K562 (cell line): ENCODE measurements around the gene LNX2. TPM values are rescaled to one million over a fixed set of nuclear protein-coding genes. Genes with fewer than 3 reads are reported as not detected.

Source experiments
- ATAC-seq: fragments of 200-7000 bp; cut with Tn5 transposase; 3 replicates; pipeline ENCODE4 v1.9.1; 2020; ENCODE audit warnings: moderate library complexity
- BruUV-seq: library from RNA; stranded (reverse); fragments of 400-500 nt; replicated peaks from 2 replicates; lab custom pipeline; 2021; lab: Mats Ljungman, UMichigan
- CTCF ChIA-PET: fragments of 300-600 bp; formaldehyde crosslinking; extraction: SDS; loops from one replicate; lab custom pipeline; 2021; ENCODE audit warnings: low intra/inter-chr PET ratio; lab: Yijun Ruan, JAX
- POLR2A ChIA-PET: fragments of 300-600, 350-650 bp; sonication (Branson Sonifier 250); formaldehyde crosslinking; extraction: SDS; loops from one replicate; lab custom pipeline; 2021; ENCODE audit warnings: antibody characterized with exemption, inconsistent platforms; lab: Yijun Ruan, JAX
- DNase-seq, 4 experiments: peaks; one replicate each; pipeline versions ENCODE4 v3.0.0 to v3.0.0-alpha.2; 2011 to 2018; ENCODE audit warnings: low spot score in 3 of 4, mixed read lengths in 3 of 4; ENCODE audit errors: extremely low read depth in 1 of 4
- FAIRE-seq: peaks from 2 replicates; lab custom pipeline; 2011; peaks lifted over from hg19 to GRCh38; lab: Jason Lieb, UNC
- H2AFZ ChIP-seq: 2 replicates; pipeline ENCODE4 v1.6.0; 2011; ENCODE audit warnings: low read depth, low read length, control low read depth, inconsistent platforms
- H3K27ac ChIP-seq: fragments of 200-600 bp; 3 replicates; pipeline ENCODE4 v1.8.0; 2011; ENCODE audit warnings: low read depth, mild to moderate bottlenecking, control low read depth, inconsistent platforms, low read length, moderate library complexity, mixed read lengths; ENCODE audit errors: extremely low read depth
- H3K27me3 ChIP-seq, 2 experiments: fragments of 300-600 bp in 1 of 2; 2 replicates in 1 of 2; 3 replicates in 1 of 2; pipeline versions ENCODE4 v1.6.0 to v1.8.0; 2011; ENCODE audit warnings: inconsistent platforms in 2 of 2, low read length in 2 of 2, mild to moderate bottlenecking in 1 of 2, mixed read lengths in 1 of 2, moderate library complexity in 1 of 2; ENCODE audit not compliant: control insufficient read depth in 2 of 2, insufficient read depth in 2 of 2
- H3K36me3 ChIP-seq: fragments of 300-600 bp; 3 replicates; pipeline ENCODE4 v1.8.0; 2011; ENCODE audit warnings: mild to moderate bottlenecking, low read length, inconsistent platforms; ENCODE audit not compliant: control insufficient read depth, insufficient read depth
- H3K4me1 ChIP-seq, 2 experiments: fragments of 200-600 bp in 1 of 2; replicated peaks in 1 of 2; 2 replicates in 1 of 2; 3 replicates in 1 of 2; pipeline versions ENCODE4 v1.5.1 to v1.8.0; 2011; ENCODE audit warnings: inconsistent platforms in 2 of 2, low read length in 2 of 2, mild to moderate bottlenecking in 1 of 2, mixed read lengths in 1 of 2, moderate library complexity in 1 of 2; ENCODE audit not compliant: control insufficient read depth in 2 of 2, insufficient read depth in 2 of 2
- H3K4me2 ChIP-seq: 2 replicates; pipeline ENCODE4 v1.6.1; 2011; ENCODE audit warnings: low read length, control low read depth, inconsistent platforms, mixed read lengths; ENCODE audit not compliant: insufficient read depth
- H3K4me3 ChIP-seq: fragments of 200-600 bp; sonication (generic), shearing (Covaris generic); 2 replicates; pipeline ENCODE4 v1.5.1; 2016; ENCODE audit warnings: control low read depth, inconsistent platforms
- H3K79me2 ChIP-seq: fragments of 200-600 bp; 3 replicates; pipeline ENCODE4 v1.8.0; 2011; ENCODE audit warnings: low read length, inconsistent platforms; ENCODE audit not compliant: control insufficient read depth, insufficient read depth
- H3K9ac ChIP-seq, 2 experiments: 2 replicates each; pipeline versions ENCODE4 v1.6.0 to v1.6.1; 2011; ENCODE audit warnings: low read depth in 2 of 2, low read length in 2 of 2, control low read depth in 1 of 2, inconsistent platforms in 1 of 2, mild to moderate bottlenecking in 1 of 2, mixed read lengths in 1 of 2; ENCODE audit not compliant: insufficient read depth in 1 of 2
- H3K9me1 ChIP-seq: one replicate; pipeline ENCODE4 v1.6.0; 2011; ENCODE audit warnings: inconsistent platforms, mild to moderate bottlenecking, low read length, moderate library complexity; ENCODE audit not compliant: control insufficient read depth, insufficient read depth
- H3K9me3 ChIP-seq: replicated peaks from 2 replicates; pipeline ENCODE4 v1.5.1; 2011; ENCODE audit warnings: low read depth, low read length, inconsistent platforms; ENCODE audit not compliant: control insufficient read depth, insufficient read depth
- H4K20me1 ChIP-seq: replicated peaks from 2 replicates; pipeline ENCODE4 v1.6.1; 2011; ENCODE audit warnings: low read length, inconsistent platforms, mixed read lengths; ENCODE audit not compliant: control insufficient read depth, insufficient read depth
- EWSR1 ChIP-seq: fragments of 450-650 bp; IDR thresholded peaks from 2 replicates; pipeline ENCODE4 v1.6.1; 2018; ENCODE audit warnings: borderline replicate concordance, mild to moderate bottlenecking, low read depth, moderate library complexity; ENCODE audit not compliant: partially characterized antibody
- FOXP1 ChIP-seq: sonication (generic); formaldehyde crosslinking; IDR thresholded peaks from 2 replicates; pipeline ENCODE4 v1.8.0; 2022; ENCODE audit warnings: mild to moderate bottlenecking, missing genetic modification reagents
- PKNOX1 ChIP-seq: fragments of 450-650 bp; IDR thresholded peaks from 2 replicates; pipeline ENCODE4 v1.6.1; 2016
- RBFOX2 ChIP-seq: fragments of 200-400 bp; formaldehyde crosslinking; IDR thresholded peaks from 2 replicates; pipeline ENCODE4 v1.6.1; 2017; ENCODE audit warnings: low read depth, mild to moderate bottlenecking, low read length, moderate library complexity
- RBM39 ChIP-seq: fragments of 200-400 bp; formaldehyde crosslinking; optimal IDR thresholded peaks from 2 replicates; pipeline ENCODE3; 2018; ENCODE audit warnings: low read depth, low read length
- RUNX1 ChIP-seq: sonication (generic); IDR thresholded peaks from 2 replicates; pipeline ENCODE4 v1.6.1; 2016; ENCODE audit warnings: antibody characterized with exemption, low read depth
- ZEB2 ChIP-seq: fragments of 450-650 bp; IDR thresholded peaks from 2 replicates; pipeline ENCODE4 v1.6.1; 2016
- ZNF174 ChIP-seq: fragments of 250-450 bp; sonication (Bioruptor Pico); IDR thresholded peaks from 2 replicates; pipeline ENCODE4 v1.4.0; 2020; ENCODE audit warnings: mild to moderate bottlenecking
- WGBS: fragments of 100-300 bp; shearing (Covaris generic); methylation state at CpG from one replicate; pipeline ENCODE4 v1.1.6; 2016; ENCODE audit warnings: low coverage, mixed read lengths; ENCODE audit not compliant: insufficient coverage; ENCODE audit errors: missing lambda C conversion rate; 5-methylcytosine and 5-hydroxymethylcytosine counted together
- in situ Hi-C: fragments of 300-500 bp; cut with MboI; formaldehyde crosslinking; loops from 4 replicates; pipeline ENCODE4 v1.15.0; 2018; ENCODE audit warnings: inconsistent platforms, mixed read lengths
- intact Hi-C: fragments of 100-400 bp; cut with micrococcal nuclease; formaldehyde crosslinking; loops from 2 replicates; pipeline ENCODE4 v1.14.2; 2022
- polyA plus RNA-seq, 8 experiments: library from polyadenylated mRNA; depleted of rRNA in 4 of 8; stranded (reverse) in 5 of 8; unstranded in 3 of 8; fragments of >200 nt; fragmentation: Nextera tagmentation in 2 of 8; fragmentation: Illumina TruSeq in 1 of 8; extraction: Ambion mirVana in 2 of 8; extraction: Trizol in 1 of 8; gene quantifications; 2 replicates each; pipeline versions ENCODE4 v1.2.1 to v1.2.3, GENCODE V29; 2011 to 2014; ENCODE audit warnings: inconsistent platforms in 1 of 8, missing spikeins in 1 of 8
- total RNA-seq, 7 experiments: library from RNA; depleted of rRNA in 6 of 7; stranded (reverse); fragments of >200 nt in 6 of 7; fragmentation: Illumina TruSeq in 2 of 7; extraction: Trizol in 2 of 7; gene quantifications; 2 replicates each; pipeline versions ENCODE4 v1.2.1 to v1.2.3, GENCODE V29; 2011 to 2021; ENCODE audit warnings: low replicate concordance in 1 of 7
- TF ChIP-seq, protein P1 (sequence below): sonication (generic); formaldehyde crosslinking; IDR thresholded peaks from 2 replicates; pipeline ENCODE4 v1.8.0; 2022; ENCODE audit warnings: mild to moderate bottlenecking, missing genetic modification reagents
- TF ChIP-seq, protein P2 (sequence below): sonication (generic); formaldehyde crosslinking; IDR thresholded peaks from 2 replicates; pipeline ENCODE4 v1.8.0; 2022; ENCODE audit warnings: mild to moderate bottlenecking, missing genetic modification reagents

The LNX2 gene
- total and polyA plus RNA-seq, 9 of the 15 experiments (the other 6 are each of a cell fraction or from before 2014, with no cell fraction given): 1.5 to 5.5 (median 4.0) TPM

DNA sequence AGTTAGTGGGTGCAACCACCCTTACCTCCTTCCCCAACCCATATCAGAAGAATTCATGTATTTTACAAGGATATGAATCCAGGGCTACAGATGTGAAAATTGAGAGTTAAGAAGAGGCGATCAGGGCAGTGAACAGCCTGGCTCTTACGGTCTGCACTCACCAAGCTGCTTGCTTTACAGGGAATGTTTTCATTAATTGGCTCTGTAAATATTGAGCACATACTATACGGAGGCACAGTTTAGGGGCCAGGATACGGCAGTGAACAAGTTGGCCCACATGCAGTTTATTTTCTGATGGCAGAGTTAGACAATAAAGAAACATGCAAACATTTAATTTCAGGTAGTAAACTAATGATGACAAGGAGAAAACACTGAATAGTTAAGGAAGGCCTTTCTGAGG, 7.8 kb upstream of the LNX2 start:
- H3K79me2 ChIP-seq: peaks cover 49% of the 10 kb centered on the region
- CTCF ChIA-PET: no interaction called here

GRCh38 chr13:27627380-27627779, 7.1 kb upstream of the LNX2 start:
- H3K27me3 ChIP-seq: no peaks in the 10 kb centered on the region
- H2AFZ ChIP-seq: no peak overlapping the region
- H3K36me3 ChIP-seq: peaks cover 49% of the 10 kb centered on the region
- peaks cover 56% of the 10 kb centered on the region for H3K79me2 ChIP-seq
- H3K4me2 ChIP-seq: no peak overlapping the region
- H3K4me3 ChIP-seq: no peak overlapping the region
- DNase-seq (no peak), FAIRE-seq (no peak), ATAC-seq (no peak)
- POLR2A ChIA-PET: no interaction called here
- H3K4me1 ChIP-seq: peaks cover 0 to 13% of the 10 kb centered on the region in 2 experiments; a peak in 2 of 5 replicates
- in situ Hi-C loops: no loop called here
- no peaks in the 10 kb centered on the region for H4K20me1 ChIP-seq
- no peak overlapping the region for H3K9ac ChIP-seq
- CTCF ChIA-PET: no interaction called here
- intact Hi-C loops: no loop called here
- no peak overlapping the region for H3K27ac ChIP-seq
- no peaks in the 10 kb centered on the region for H3K9me3 ChIP-seq
- H3K9me1 ChIP-seq: peaks cover 5% of the 10 kb centered on the region
- WGBS: 86% methylated on average over 2 of the region's 3 CpGs
- no TSS peak for BruUV-seq
- TF ChIP-seq RBM39: no peak
- no peak for TF ChIP-seq RUNX1
- TF ChIP-seq, protein P1, sequence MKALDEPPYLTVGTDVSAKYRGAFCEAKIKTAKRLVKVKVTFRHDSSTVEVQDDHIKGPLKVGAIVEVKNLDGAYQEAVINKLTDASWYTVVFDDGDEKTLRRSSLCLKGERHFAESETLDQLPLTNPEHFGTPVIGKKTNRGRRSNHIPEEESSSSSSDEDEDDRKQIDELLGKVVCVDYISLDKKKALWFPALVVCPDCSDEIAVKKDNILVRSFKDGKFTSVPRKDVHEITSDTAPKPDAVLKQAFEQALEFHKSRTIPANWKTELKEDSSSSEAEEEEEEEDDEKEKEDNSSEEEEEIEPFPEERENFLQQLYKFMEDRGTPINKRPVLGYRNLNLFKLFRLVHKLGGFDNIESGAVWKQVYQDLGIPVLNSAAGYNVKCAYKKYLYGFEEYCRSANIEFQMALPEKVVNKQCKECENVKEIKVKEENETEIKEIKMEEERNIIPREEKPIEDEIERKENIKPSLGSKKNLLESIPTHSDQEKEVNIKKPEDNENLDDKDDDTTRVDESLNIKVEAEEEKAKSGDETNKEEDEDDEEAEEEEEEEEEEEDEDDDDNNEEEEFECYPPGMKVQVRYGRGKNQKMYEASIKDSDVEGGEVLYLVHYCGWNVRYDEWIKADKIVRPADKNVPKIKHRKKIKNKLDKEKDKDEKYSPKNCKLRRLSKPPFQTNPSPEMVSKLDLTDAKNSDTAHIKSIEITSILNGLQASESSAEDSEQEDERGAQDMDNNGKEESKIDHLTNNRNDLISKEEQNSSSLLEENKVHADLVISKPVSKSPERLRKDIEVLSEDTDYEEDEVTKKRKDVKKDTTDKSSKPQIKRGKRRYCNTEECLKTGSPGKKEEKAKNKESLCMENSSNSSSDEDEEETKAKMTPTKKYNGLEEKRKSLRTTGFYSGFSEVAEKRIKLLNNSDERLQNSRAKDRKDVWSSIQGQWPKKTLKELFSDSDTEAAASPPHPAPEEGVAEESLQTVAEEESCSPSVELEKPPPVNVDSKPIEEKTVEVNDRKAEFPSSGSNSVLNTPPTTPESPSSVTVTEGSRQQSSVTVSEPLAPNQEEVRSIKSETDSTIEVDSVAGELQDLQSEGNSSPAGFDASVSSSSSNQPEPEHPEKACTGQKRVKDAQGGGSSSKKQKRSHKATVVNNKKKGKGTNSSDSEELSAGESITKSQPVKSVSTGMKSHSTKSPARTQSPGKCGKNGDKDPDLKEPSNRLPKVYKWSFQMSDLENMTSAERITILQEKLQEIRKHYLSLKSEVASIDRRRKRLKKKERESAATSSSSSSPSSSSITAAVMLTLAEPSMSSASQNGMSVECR: no peak
- TF ChIP-seq PKNOX1: no peak
- no peak for TF ChIP-seq EWSR1
- no peak for TF ChIP-seq FOXP1 (CRISPR knock-in tag)
- TF ChIP-seq ZEB2: no peak

More for the DNA sequence above, 7.8 kb upstream of the LNX2 start:
- H2AFZ ChIP-seq: no peak overlapping the region
- BruUV-seq: no TSS peak
- H3K36me3 ChIP-seq: peaks cover 49% of the 10 kb centered on the region
- no peaks in the 10 kb centered on the region for H4K20me1 ChIP-seq
- H3K27ac ChIP-seq: no peak overlapping the region
- peaks cover 5% of the 10 kb centered on the region for H3K9me1 ChIP-seq
- intact Hi-C loops: no loop called here
- no peak overlapping the region for H3K4me3 ChIP-seq
- no peak overlapping the region for H3K9ac ChIP-seq
- no peak for DNase-seq
- H3K4me2 ChIP-seq: no peak overlapping the region
- TF ChIP-seq ZNF174 (CRISPR knock-in tag): no peak
- no peak for TF ChIP-seq RBFOX2
- TF ChIP-seq, protein P2, sequence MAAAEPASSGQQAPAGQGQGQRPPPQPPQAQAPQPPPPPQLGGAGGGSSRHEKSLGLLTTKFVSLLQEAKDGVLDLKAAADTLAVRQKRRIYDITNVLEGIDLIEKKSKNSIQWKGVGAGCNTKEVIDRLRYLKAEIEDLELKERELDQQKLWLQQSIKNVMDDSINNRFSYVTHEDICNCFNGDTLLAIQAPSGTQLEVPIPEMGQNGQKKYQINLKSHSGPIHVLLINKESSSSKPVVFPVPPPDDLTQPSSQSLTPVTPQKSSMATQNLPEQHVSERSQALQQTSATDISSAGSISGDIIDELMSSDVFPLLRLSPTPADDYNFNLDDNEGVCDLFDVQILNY (CRISPR knock-in tag): no peak
- TF ChIP-seq, all 486 proteins: peak for 0
- POLR2A ChIA-PET: interaction anchor here (1.0 kb wide), 1 partner anchor 11 kb away, joined by 5 read pairs; no protein-coding TSS in a partner anchor
- peaks cover 0 to 9% of the 10 kb centered on the region in 2 experiments; a peak in 2 of 5 replicates for H3K4me1 ChIP-seq
- FAIRE-seq (no peak), ATAC-seq (no peak)
- 82% methylated on average over 4 of the region's 4 CpGs for WGBS
- no peaks in the 10 kb centered on the region for H3K9me3 ChIP-seq
- in situ Hi-C loops: no loop called here
- no peaks in the 10 kb centered on the region for H3K27me3 ChIP-seq
